GM12864 (cell line): ENCODE results near the gene MRPL20.

Experiments
- DNase-seq: peaks from one replicate; pipeline ENCODE4 v3.0.0-alpha.2; 2011; ENCODE audit warnings: low read depth
- H3K4me3 ChIP-seq: 2 replicates; pipeline ENCODE4 v1.5.1; 2011; ENCODE audit warnings: mild to moderate bottlenecking, low read depth, low read length, control low read depth
- CTCF ChIP-seq: IDR thresholded peaks from 2 replicates; pipeline ENCODE4 v1.5.1; 2011; ENCODE audit warnings: low read depth, mild to moderate bottlenecking, moderate library complexity, low read length, control low read depth, inconsistent platforms; ENCODE audit errors: missing control alignments

The MRPL20 gene

GRCh38 chr1:1434824-1435105, 27.7 kb upstream of the MRPL20 start:
- TF ChIP-seq CTCF: no peak
- no peak overlapping the region for H3K4me3 ChIP-seq

GRCh38 chr1:1434131-1434823, 27.2 kb upstream of the MRPL20 start:
- TF ChIP-seq CTCF: no peak
- DNase-seq: no peak
- no peak overlapping the region for H3K4me3 ChIP-seq

More at GRCh38 chr1:1434824-1435105, 27.7 kb upstream of the MRPL20 start:
- DNase-seq: no peak

GRCh38 chr1:1433804-1434130, 26.7 kb upstream of the MRPL20 start:
- TF ChIP-seq CTCF: no peak
- H3K4me3 ChIP-seq: no peak overlapping the region
- no peak for DNase-seq

GRCh38 chr1:1432951-1433803, 26.1 kb upstream of the MRPL20 start:
- TF ChIP-seq CTCF: no peak
- no peak overlapping the region for H3K4me3 ChIP-seq
- DNase-seq: no peak

GRCh38 chr1:1432274-1432950, 25.3 kb upstream of the MRPL20 start:
- DNase-seq: no peak
- H3K4me3 ChIP-seq: no peak overlapping the region
- no peak for TF ChIP-seq CTCF

GRCh38 chr1:1431845-1432273, 24.8 kb upstream of the MRPL20 start:
- no peak overlapping the region for H3K4me3 ChIP-seq
- TF ChIP-seq CTCF: no peak
- no peak for DNase-seq
